Stimulated activated CD8-positive, alpha-beta memory T cell treated with anti-CD3 and anti-CD28 coated beads, Interleukin-4, amount 100 ng/mL, for 24 hours (primary cell): ENCODE data around the gene PHC2.

ENCODE experiments used
- DNase-seq: peaks from one replicate; pipeline ENCODE4 v3.0.0-alpha.2; 2020; ENCODE audit warnings: low read depth

The PHC2 gene

DNA sequence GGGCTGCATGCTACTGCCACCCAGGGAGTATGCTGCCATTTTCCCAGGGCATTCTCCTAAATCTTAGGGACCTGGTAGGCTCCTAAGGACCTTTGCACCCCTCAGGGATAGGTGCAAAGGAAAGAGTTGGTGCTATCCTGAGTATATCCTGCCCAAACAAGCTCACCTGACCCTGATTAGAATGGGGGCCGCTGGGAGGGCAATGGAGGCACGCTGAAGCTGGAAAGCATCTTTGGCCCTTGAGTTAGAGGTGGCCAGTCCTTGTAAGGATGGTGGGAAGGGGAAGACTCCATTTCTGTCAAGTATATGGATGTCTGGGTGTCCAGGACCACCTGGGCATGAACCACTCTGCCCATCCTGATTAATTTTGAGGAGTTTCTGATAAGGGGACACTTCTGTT is 61.1 kb downstream of the PHC2 start:
- DNase-seq = no peak

DNA sequence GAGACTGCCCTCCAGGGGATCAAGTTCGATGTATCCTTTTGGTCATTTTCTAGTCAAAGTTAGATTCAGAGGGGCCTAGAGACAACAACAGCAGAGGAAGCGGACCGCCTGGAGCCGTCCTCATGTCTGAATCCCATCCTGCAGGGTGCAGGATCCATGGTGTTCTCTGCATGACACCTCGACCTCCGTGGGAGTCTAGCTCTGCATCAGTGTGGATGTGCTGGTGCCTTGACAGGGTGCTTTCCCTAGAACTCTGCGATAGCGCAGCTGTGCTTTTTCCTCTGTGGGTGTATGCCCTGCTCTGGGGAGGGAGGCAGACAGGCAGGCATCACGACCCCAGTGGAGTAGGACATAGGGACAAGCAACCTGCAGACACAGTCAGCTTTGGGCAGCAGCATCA is 61.8 kb downstream of the PHC2 start:
- no peak for DNase-seq

DNA sequence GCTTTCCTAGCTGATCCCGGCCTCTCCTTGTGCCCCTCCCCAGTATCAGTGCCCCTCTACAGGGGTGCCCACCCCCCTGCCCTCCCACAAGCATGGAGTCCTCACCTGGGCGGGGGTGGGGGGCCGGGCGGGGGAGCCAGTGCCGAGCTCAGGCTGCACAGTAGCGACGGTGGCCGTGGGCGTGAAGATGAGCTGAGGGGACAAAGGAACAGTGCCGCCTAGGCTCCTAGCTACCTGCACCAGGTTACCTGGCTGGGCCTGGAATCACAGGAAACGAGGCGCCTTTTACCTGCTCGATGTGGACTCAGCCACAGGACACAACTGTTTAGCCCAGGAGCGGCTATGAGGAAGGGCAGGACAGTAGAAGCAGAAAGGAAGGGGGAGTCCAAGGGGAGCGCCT is 62.5 kb downstream of the PHC2 start:
- DNase-seq = no peak

DNA sequence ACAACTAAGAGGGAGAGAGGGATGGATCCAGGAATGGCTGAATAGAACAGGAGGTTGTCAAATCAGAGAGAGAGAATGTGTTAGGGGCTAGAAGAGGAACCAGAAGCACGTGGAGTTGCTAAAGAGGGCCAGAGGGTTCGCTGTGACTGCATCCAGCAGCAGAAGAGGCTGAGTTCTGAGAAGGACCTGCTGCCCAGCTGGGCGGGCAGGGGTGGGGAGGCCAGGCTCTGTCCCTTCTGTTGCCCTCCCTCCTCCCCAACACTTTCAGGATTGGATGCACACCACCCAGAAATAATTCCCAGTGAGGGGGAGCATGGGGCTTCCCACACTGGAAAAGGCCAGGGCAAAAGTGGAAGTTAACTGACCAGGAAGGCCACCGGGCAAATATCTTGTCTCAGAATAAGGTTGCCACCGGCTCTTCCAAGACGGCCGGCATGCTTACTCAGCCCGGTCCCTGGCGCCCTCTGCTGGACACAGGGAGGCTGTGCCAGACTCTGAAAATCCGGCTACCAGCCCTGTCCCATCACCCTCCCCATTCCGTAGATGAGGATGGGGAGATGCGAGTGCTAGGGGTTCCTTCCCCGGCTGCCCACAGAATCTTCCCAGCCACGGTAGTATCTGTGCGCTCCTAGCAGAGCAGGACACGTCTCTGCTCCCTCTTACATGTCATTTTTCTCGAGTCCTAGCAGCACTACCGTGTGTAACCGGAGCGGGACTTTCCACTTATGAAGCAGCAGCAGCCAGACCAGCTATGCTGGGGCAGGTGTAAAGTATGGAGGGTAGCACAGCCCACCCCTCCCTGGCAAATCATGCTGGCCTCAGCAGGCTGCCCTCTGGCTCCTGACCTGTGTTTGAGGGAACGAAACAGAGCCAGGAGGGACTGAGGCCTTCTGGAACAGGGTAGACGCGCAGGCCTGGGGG is 63.1 kb downstream of the PHC2 start:
- DNase-seq = peak; percentile 75

DNA sequence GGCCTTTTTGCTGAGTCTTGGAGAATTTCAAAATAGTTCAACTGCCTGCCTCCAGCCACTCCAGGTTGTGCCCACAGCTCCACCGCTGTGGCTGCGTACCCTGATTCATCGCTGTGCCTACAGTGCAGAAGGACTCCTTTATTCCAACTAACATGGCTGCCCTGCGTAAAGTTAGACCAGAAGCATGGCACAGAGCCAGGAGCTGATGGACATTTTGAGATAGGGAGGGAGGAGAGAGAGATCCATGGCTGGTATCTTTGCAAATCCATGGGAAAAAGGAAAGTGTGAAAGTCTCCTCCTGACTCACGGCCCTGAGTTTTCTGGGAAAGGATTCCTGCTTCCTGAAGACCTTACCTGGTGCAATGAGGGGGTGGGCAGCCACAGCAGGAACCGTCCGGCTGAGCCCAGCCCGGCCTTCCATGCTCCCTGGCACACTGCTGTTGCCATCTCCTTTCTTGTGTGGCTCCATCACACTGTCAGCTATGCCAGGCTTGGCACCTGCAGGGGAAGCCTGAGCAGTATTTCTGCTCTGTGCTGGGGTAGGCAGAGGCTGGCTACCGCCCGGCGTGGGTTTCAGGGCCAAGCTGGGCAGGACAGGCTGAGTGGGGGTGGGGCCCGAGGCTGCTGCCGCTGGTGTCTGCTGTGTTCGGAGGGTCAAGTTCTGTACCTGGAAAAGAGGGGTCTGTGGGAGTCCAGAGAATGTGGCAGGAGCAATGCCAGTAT is 64.0 kb downstream of the PHC2 start:
- no peak for DNase-seq

DNA sequence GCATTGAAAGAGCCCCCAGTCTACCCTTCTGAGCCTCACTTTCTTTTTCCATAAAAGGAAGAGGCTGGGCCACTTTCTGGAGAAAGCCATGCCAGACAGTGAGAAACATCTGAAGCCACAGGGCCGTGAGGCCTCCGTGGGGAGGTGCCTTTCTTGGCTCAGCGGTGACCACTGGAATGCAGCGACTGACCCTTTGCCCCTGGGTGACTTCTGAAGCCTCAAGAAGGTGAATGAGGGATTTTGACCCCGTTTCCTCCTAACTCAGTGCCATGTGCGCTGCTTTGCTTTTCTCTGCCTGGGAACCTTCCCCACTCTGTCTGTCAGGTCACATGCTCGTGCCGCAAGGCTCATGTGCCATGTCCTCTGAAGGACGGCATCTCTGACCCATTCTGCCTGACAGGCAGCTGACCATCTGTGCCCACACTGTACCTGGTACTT is 65.3 kb downstream of the PHC2 start:
- DNase-seq = no peak

DNA sequence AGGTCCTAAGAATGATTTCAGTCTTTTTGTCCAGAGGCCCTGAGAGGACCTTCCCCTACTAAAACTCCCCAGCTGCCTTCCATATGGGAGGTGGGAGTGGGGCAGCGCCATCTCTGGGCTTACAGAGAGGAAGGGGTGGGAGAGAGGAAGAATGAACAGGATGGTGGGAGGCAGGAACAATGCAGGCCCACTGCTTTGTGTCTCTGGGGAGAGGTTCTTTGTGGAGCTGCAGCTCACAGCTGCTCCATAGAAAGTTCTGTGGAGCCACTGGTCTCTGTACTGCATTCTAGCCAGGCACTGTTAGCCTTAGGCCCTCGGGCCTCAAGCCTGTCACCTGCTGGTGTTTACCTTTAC is 66.4 kb downstream of the PHC2 start:
- no peak for DNase-seq

DNA sequence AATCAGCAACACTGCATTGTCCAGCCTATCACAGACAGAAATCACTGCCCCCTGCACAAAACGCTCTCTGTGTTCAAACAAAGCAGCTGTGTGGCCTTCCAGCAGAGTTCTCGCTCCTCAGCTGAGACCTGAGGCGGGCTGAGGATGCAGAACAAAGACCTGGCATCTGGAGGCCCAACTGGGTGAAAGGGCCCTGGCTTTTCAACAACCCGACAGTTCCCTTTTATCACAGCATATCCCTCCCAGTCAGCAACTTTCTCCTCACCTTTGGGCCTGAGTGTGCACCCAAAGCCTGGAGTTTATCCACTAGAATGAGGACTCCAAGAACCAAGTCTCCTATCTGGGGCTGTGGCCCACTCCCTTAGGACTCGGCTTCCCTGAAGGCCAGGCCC is 67.4 kb downstream of the PHC2 start:
- no peak for DNase-seq

DNA sequence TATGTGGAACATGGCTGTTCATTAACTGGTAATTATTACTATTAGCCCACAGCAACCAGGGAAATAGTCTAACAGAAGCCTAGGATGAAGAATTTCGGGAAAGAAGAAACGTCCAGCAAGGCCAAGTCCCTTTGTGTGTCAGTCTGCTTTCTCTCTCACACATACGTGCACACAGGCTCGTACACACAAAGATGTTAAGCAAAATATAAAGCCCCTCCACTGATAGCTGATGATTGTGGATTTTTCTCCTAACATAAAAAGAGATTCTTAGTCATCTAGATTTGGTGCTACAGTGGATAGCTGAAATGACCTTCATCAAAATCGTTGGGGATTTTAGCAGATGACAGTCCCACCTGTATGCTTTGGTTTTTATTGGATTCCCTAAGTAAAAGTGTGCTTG is 67.9 kb downstream of the PHC2 start:
- no peak for DNase-seq

DNA sequence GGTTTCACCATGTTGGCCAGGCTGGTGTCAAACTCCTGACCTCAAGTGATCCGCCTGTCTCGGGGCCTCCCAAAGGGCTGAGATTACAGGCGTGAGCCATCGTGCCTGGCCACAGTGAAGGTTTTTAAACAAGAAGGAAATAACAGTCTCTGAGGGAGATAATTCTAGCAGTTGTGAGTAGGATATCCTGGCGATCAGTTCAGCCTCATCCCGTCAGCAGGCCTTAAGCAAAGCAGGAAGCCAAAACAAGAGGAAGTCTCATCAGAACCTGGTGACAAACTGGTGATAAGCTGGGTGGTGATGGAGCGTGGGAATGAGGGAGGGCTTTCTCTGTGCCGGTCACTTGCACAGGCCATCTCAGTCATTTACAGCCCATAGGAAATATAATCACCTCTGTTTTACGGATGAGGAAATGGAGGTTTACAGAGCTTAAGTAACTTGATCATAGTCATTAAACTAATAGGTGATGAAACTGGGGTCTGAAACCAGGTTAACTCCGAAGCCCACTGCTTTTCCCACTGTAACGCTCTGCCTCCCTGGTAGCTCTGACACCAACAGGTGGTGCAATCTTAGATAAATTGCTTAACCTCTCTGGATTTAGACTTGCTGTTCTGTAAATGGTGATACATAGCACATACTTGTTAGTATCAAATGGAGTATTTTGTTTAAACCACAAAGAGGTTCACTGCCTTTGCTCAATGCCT is 69.2 kb downstream of the PHC2 start:
- DNase-seq = no peak

DNA sequence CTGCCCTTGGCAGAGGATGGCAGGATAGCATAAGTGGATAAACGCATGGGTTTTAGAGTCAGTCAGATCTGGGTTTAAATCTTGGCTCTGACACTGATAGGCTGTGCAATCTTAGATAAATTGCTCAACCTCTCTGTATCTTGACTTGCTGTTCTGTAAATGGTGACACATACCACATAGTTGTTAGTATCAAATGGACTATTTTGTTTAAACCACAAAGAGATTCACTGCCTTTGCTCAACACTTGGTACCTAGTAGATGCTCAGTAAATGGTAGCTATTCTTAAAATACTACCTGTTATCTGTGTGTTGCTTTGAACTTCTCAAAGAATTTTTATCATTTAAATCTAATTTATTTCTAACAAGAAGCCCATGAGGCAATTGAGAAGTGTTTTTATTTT is 70.5 kb downstream of the PHC2 start:
- no peak for DNase-seq

DNA sequence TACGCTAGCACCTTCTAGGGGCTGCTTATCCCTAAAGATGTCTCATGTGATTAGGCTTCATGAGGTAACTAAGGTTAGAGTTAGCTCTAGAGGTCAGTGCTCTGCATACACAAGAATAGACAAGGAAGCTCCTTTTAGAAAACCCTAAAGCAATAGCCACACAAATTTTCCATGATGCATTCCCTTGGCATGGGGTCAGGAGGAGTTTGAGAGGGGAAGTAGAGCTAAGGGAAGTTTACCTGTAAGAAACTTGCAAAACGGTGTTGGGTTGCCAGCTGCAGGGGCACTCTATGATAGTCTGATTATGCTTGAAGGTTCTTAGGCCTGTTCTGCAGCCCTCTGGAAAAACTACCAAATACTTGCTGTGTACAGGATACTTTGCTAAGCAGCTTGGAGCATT is 71.0 kb downstream of the PHC2 start:
- DNase-seq = no peak

DNA sequence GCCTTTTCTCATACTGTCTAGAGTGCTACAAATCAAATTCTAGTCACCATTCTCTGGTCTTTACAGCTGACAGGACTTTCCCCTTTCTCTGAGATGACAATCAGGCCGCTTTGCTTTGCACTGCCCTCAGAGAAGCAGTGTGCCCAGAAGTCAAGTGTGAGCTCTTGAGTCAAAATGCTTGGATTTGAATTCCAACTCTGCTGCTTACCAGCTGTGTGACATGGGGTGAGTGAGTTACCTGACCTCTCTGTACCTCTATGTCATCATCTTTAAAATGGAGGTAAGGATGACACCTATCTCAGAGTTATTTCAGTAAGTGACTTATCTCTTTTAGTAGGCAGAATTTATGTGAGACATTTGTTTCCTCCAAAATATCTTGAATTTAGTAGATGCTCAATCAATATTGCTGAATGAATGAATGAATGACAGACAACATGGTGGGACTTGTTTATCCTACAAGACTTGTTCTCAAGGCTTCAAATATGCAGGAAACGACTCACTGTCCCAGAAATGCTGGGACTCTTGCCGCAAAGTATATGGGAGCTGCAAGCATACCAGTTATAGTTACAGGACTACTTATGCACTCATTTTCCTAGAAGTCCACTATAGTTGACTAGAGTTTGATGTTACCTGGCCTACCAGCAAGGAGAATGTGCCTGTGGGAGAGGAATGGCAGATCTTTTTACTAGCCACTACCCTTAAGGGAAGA is 71.9 kb downstream of the PHC2 start:
- no peak for DNase-seq

DNA sequence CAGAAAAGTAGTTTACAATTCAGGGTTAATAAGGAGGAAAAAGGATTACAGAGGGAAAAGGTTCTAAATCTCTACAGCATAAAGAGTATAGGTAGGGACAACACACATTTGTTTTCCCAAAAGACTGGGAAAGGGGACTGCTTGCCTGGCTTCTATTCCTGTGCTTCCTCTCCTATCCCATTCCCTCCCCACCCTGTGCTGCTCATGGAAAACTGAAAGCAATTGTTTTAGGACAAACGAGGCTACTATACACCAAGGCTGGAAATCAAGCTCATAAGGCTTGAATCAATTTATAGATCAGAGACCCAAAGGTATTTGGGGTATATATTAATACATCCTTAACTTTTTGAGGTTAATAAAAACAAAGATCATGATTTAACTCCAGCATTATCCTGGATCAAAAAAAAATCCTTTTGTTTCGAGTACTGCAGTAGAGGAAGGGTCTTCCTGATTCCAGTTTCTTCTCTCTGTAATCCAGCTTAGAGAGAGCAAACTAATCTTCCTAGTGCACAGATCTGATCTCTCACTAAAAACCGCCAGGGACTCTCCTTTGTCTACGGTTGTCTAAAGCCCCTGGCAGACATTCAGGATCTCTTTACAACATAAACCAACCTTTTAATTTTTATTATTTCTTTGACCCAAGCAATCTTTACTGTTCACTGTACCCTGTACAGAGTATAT is 72.6 kb downstream of the PHC2 start:
- DNase-seq = no peak

DNA sequence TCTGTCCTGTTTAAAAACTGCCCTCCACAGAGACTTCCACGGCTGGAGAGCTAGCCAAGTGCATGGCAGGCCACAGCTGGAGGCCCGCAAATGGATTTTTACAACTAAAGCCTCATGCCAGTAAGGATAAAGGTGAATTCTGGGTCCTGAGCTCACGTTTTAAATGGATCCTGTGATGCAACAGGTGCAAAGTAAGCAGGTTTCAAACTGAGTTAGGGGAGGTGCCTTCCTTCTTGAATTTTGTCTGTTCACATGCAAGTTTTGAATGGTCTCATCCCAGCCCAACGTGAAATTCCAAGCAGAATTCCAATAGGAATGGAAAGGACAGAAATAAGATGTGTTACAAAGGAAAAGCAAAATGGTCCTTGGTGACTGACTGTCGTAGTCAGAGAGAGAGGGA is 73.8 kb downstream of the PHC2 start:
- no peak for DNase-seq

DNA sequence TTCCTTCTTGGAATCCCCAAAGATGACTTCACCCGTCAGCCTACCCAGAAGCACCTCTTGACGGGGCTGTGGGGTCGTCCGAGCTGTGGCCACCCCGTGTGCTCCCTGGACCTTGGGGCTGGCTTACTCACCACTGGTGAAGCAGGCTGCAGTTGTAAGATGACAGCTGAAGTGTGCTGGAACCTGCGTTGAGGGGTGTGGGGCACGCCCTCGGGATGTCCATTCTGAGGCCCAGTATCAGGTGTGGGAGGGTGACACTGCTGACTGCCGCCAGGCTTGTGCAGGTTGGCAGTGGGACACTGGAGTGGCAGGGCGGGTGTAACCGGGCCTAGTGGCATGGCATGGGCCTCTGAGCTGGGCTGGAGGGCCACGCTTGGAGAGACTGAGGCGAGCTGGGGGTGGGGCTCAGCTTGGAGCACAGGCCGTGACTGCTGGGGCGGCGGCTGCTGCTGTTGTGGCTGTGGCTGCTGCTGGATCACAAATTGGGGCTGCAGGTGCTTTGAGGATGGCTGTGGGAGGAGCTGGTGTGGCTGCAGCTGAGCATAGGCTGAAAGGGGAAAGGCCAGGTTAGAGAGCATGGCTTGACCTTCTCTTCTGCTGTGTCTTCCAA is 76.1 kb downstream of the PHC2 start:
- DNase-seq = no peak

DNA sequence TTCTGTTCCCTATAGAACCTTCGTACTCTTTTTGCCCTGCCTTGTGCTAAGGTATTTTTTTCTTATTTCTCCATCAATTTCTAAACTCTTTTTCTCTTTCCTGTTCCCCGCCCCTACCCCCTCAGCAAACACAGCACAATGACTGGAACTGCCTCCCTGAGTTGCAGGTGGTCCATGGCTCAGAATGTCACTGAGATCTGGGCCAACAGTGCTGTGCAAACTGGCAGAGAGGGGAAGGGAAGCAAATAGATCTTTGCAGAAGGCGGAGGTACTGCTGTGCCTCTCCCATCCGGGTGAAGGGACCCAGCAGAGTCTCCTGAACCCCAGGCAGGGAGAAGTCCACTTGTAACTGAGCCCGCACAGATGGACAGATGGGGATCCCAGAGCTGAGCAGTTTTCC is 77.4 kb downstream of the PHC2 start:
- no peak for DNase-seq

DNA sequence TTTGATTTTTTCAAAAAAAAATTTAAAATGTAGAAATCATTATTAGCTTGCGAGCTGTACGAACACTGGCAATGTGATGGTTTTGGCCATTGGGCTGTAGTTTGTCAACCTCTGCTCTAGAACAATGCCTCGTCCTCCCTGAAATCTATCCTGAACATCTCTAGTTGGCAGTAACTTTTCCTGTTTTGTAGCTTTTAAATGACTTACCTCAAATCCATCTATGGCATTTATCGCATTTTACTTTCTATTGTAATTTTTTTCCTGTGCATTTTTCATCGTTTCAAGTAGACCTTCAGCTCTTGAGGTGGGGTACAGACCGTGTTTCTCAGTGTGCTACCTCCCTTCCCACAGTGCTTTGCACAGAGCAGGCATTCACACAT is 79.6 kb downstream of the PHC2 start:
- no peak for DNase-seq

DNA sequence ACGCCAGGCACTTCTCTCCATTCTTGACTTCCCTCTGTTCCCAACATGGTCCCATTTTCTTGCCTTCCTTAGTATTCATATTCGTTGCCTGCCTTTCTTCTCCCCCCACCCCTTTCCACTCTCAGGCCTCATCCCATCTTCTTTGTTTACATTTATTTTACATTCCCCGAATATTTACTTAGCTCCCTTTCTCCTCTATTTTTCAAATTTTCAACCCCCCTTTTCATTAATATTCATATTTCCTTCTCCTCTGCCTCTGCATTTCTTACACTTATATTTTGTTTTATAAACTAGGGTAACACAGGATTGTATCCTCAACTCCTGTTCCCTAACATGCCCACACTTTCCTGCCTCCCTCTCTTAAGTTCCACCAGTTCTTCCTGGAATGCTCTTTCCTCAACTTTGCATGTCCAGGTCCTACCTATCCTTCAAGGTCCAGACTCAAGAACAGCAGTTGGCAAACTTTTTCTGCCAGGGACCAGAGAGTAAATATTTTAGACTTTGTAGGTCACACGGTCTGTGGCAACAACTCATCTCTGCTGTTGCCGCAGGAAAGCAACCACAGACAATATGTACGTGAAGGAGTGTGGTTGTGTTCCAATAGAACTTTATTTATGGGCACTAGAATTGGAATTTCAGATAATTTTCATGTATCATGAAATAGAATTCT is 80.1 kb downstream of the PHC2 start:
- DNase-seq = no peak

DNA sequence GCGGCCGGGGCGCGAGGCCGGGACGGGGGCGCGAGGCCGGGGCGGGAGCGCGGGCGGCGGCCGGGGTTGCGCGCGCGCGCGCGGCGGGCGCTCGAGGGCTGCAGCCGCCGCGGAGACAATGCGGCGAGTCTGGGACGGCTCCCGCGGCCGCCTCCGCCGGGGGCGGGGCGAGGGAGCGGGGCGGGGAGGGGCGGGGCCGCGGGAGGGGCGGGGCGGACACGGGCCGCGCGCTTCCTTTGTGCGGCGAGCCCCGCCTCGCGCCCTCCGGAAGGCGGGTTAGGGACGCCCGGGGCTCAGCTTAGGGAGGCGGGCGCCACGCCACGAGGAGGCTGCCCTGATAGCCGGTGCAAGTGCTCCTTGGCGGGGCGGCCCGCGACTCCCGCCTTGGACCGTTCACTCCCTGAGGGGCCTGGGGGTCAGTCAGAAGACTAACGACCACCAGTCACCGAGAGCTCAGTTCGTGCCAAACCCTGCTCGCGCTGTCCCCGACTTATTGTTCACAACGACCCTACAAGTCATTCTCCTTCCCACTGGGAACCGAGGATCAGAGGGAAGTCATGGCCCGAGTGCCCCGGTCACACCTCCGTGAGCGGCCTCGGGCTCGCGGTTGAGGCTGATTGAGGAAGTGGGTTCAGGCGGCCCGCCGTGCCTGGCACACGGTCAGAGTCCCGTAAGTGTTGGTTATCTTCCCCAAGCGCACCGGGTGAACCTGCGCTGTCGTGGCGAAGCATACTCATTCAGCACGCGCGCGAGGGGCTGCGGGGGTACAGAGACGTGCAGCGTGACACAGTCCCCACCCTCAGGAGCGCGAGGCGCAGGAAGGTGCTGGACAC is 80.9 kb downstream of the PHC2 start:
- peak; percentile 65 for DNase-seq
